ENCODE data around the gene BSN. TPM values are rescaled to one million over a fixed set of nuclear protein-coding genes. Genes with fewer than 3 reads are reported as not detected.

The BSN gene
- polyA plus RNA-seq, 2 of the 4 experiments (the other 2 are of a cell fraction), result 0.04 to 0.08 TPM

DNA sequence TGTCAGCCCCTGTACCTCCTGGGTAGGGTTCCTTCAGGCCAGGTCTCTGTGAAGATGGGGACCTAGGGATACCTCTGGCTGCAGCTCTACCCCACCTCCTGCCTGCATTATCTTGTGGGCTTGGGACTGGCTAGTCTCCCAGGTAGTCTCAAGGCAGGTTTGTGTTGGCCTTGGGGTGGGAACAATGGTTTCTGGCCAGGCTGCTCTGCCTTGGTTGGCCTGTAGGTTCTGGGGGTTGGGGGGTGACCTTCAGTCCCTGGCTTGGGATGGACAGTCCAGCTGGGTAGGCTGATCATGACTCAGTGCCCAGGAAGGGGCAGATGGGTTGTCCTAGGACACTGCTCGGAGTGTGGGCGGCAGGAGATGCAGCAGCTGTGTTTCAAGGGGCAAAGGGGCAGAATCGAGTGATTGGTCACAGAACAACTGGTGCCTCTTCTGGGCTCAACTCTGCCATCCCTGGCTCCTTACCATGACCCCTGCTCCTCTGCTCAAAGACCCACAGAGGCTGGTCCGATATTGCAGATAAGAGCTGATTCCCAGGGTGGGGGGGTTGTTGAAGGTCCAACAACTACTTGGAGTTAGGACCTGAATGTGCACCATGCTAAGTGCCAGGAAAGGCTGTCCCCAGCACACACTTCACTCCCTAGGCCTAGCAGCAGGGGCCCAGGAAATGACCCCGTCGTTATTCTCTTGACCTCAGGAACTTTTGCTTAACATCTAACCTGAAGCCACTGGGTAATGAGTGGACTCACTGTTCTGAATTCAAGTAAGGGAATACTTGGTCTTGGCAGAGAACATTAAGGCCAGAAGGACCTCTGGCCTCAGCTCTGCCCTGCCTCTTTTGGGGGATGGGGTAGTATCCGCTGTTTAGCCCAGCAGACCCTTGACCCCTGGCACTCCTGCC, 18.1 kb upstream of the BSN start:
- no peak for DNase-seq (ENCODE audit: low read depth in 1 of 2, low spot score in 1 of 2)
- 75% methylated on average over 6 of the region's 7 CpGs for WGBS (ENCODE audit: missing lambda C conversion rate)
- H3K9me3 ChIP-seq, result no peaks in the 10 kb centered on the region
- ATAC-seq, result no peak
- no peak overlapping the region for H3K27ac ChIP-seq
- TF ChIP-seq SREBF2 (IDR thresholded peaks at IDR 0.05), result no peak
- TF ChIP-seq POLR2A (IDR thresholded peaks at IDR 0.05; ENCODE audit: low read length), result no peak
- TF ChIP-seq BHLHE40 (IDR thresholded peaks at IDR 0.05; ENCODE audit: low read depth, low read length), result no peak
- no peak for TF ChIP-seq HOXB5 (CRISPR knock-in tag; IDR thresholded peaks at IDR 0.05)
- no peak for TF ChIP-seq NR3C1 (IDR thresholded peaks at IDR 0.05)
- no peak for TF ChIP-seq EP300 (IDR thresholded peaks at IDR 0.05)
- TF ChIP-seq, protein P1, sequence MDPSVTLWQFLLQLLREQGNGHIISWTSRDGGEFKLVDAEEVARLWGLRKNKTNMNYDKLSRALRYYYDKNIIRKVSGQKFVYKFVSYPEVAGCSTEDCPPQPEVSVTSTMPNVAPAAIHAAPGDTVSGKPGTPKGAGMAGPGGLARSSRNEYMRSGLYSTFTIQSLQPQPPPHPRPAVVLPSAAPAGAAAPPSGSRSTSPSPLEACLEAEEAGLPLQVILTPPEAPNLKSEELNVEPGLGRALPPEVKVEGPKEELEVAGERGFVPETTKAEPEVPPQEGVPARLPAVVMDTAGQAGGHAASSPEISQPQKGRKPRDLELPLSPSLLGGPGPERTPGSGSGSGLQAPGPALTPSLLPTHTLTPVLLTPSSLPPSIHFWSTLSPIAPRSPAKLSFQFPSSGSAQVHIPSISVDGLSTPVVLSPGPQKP (IDR thresholded peaks at IDR 0.05; ENCODE audit: low read depth, low read length), result no peak
- TF ChIP-seq CHD4 (IDR thresholded peaks at IDR 0.05; ENCODE audit: borderline replicate concordance), result no peak
- TF ChIP-seq, protein P2, sequence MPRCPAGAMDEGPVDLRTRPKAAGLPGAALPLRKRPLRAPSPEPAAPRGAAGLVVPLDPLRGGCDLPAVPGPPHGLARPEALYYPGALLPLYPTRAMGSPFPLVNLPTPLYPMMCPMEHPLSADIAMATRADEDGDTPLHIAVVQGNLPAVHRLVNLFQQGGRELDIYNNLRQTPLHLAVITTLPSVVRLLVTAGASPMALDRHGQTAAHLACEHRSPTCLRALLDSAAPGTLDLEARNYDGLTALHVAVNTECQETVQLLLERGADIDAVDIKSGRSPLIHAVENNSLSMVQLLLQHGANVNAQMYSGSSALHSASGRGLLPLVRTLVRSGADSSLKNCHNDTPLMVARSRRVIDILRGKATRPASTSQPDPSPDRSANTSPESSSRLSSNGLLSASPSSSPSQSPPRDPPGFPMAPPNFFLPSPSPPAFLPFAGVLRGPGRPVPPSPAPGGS (IDR thresholded peaks at IDR 0.05), result no peak
- TF ChIP-seq, protein P3, sequence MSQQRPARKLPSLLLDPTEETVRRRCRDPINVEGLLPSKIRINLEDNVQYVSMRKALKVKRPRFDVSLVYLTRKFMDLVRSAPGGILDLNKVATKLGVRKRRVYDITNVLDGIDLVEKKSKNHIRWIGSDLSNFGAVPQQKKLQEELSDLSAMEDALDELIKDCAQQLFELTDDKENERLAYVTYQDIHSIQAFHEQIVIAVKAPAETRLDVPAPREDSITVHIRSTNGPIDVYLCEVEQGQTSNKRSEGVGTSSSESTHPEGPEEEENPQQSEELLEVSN (IDR thresholded peaks at IDR 0.05; ENCODE audit: borderline replicate concordance, low read depth), result no peak
- TF ChIP-seq, protein P4, sequence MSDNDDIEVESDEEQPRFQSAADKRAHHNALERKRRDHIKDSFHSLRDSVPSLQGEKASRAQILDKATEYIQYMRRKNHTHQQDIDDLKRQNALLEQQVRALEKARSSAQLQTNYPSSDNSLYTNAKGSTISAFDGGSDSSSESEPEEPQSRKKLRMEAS (IDR thresholded peaks at IDR 0.05), result no peak
- TF ChIP-seq SMC3 (IDR thresholded peaks at IDR 0.05), result no peak
- TF ChIP-seq CBX2 (IDR thresholded peaks at IDR 0.05; ENCODE audit: borderline replicate concordance, low read depth), result no peak
- TF ChIP-seq ZSCAN20 (CRISPR knock-in tag; IDR thresholded peaks at IDR 0.05), result no peak
- TF ChIP-seq MAFK (IDR thresholded peaks at IDR 0.05; ENCODE audit: partially characterized antibody), result no peak
- TF ChIP-seq ZNF302 (CRISPR knock-in tag; IDR thresholded peaks at IDR 0.05), result no peak
- TF ChIP-seq NPAS2 (CRISPR knock-in tag; IDR thresholded peaks at IDR 0.05; ENCODE audit: borderline replicate concordance), result no peak
- TF ChIP-seq TFCP2L1 (CRISPR knock-in tag; IDR thresholded peaks at IDR 0.05), result no peak
- no peak for TF ChIP-seq RNF2 (IDR thresholded peaks at IDR 0.05; ENCODE audit: borderline replicate concordance, low read depth)
- FAIRE-seq, result no peak
- peaks cover 5% of the 10 kb centered on the region; the same call in 2 of the 3 replicates for H3K4me1 ChIP-seq
- ChIA-PET POLR2A (no interaction called here), CTCF (interaction anchor here (0.7 to 7.5 kb wide), 4 partner anchors 22 to 165 kb away, joined by 3 to 210 read pairs (median 4); no protein-coding TSS in a partner anchor)
- H3K4me3 ChIP-seq, result no peak overlapping the region
- H3K4me2 ChIP-seq, result no peak overlapping the region

DNA sequence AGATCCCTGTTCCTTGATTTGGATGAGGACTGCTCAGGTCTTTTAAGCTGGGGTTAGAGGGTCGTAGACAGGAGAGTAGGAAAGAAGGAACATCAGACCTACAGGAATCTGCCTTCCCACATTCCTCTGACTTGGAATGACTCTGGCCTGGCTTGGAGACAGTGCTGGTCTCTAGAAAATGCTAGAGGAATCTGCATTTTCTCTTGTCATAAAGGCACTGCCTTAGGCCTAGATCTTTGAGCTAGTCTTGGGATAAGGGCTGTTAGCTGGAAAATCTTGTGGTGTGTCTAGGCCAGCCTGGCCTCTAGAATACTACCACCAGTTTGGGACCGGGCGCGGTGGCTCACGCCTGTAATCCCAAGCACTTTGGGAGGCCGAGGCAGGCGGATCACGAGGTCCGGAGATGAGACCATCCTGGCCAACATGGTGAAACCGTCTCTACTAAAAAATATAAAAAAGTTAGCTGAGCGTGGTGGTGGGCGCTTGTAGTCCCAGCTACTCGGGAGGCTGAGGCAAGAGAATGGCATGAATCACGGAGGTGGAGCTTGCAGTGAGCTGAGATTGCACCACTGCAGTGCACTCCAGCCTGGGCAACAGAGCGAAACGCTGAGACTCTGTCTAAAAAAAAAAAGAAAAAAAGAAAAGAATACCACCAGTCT, 17.3 kb upstream of the BSN start:
- FAIRE-seq, result no peak
- POLR2A ChIA-PET, result no interaction called here
- ATAC-seq, result no peak
- no peaks in the 10 kb centered on the region for H3K9me3 ChIP-seq
- 87% methylated on average over 15 of the region's 16 CpGs for WGBS (ENCODE audit: missing lambda C conversion rate)
- H3K4me2 ChIP-seq, result no peak overlapping the region
- H3K27ac ChIP-seq, result no peak overlapping the region
- H3K4me1 ChIP-seq, result peaks cover 5% of the 10 kb centered on the region; the same call in 2 of the 3 replicates
- DNase-seq (ENCODE audit: low read depth in 1 of 2, low spot score in 1 of 2), result no peak
- no peak overlapping the region for H3K4me3 ChIP-seq
- CTCF ChIA-PET, result interaction anchor here (0.6 to 7.5 kb wide), 8 partner anchors 15 to 302 kb away, joined by 3 to 210 read pairs (median 3); no protein-coding TSS in a partner anchor
- no peak for TF ChIP-seq JUNB (IDR thresholded peaks at IDR 0.05)
- TF ChIP-seq CHD4 (IDR thresholded peaks at IDR 0.05; ENCODE audit: borderline replicate concordance), result no peak
- no peak for TF ChIP-seq TFCP2L1 (CRISPR knock-in tag; IDR thresholded peaks at IDR 0.05)
- TF ChIP-seq SREBF2 (IDR thresholded peaks at IDR 0.05), result no peak
- no peak for TF ChIP-seq CEBPB (IDR thresholded peaks at IDR 0.05)
- TF ChIP-seq, protein P1 (IDR thresholded peaks at IDR 0.05; ENCODE audit: low read depth, low read length), result no peak
- TF ChIP-seq EHF (CRISPR knock-in tag; IDR thresholded peaks at IDR 0.05), result no peak
- TF ChIP-seq, protein P5, sequence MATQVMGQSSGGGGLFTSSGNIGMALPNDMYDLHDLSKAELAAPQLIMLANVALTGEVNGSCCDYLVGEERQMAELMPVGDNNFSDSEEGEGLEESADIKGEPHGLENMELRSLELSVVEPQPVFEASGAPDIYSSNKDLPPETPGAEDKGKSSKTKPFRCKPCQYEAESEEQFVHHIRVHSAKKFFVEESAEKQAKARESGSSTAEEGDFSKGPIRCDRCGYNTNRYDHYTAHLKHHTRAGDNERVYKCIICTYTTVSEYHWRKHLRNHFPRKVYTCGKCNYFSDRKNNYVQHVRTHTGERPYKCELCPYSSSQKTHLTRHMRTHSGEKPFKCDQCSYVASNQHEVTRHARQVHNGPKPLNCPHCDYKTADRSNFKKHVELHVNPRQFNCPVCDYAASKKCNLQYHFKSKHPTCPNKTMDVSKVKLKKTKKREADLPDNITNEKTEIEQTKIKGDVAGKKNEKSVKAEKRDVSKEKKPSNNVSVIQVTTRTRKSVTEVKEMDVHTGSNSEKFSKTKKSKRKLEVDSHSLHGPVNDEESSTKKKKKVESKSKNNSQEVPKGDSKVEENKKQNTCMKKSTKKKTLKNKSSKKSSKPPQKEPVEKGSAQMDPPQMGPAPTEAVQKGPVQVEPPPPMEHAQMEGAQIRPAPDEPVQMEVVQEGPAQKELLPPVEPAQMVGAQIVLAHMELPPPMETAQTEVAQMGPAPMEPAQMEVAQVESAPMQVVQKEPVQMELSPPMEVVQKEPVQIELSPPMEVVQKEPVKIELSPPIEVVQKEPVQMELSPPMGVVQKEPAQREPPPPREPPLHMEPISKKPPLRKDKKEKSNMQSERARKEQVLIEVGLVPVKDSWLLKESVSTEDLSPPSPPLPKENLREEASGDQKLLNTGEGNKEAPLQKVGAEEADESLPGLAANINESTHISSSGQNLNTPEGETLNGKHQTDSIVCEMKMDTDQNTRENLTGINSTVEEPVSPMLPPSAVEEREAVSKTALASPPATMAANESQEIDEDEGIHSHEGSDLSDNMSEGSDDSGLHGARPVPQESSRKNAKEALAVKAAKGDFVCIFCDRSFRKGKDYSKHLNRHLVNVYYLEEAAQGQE (IDR thresholded peaks at IDR 0.05), result no peak
- TF ChIP-seq ZC3H11A (IDR thresholded peaks at IDR 0.05), result no peak
- TF ChIP-seq, protein P6, sequence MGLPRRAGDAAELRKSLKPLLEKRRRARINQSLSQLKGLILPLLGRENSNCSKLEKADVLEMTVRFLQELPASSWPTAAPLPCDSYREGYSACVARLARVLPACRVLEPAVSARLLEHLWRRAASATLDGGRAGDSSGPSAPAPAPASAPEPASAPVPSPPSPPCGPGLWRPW (IDR thresholded peaks at IDR 0.05), result no peak
- no peak for TF ChIP-seq HEYL (CRISPR knock-in tag; IDR thresholded peaks at IDR 0.05)
- no peak for TF ChIP-seq EHMT2 (IDR thresholded peaks at IDR 0.05; ENCODE audit: low read depth)
